Keratinocyte (primary cell): Measurements from ENCODE around the gene GLTP. TPM values are rescaled to one million over a fixed set of nuclear protein-coding genes. Genes with fewer than 3 reads are reported as not detected.

Source experiments
- DNase-seq: peaks from one replicate; pipeline ENCODE4 v3.0.0-alpha.2; 2011; ENCODE audit warnings: low read depth, missing footprints, low spot score
- FAIRE-seq: peaks from 2 replicates; lab custom pipeline; 2011; peaks lifted over from hg19 to GRCh38; lab: Jason Lieb, UNC
- H2AFZ ChIP-seq: 2 replicates; pipeline ENCODE4 v1.6.0; 2012; ENCODE audit warnings: low read length, control low read depth, inconsistent platforms; ENCODE audit not compliant: control insufficient read depth
- H3K27ac ChIP-seq: 2 replicates; pipeline ENCODE4 v1.5.1; 2011; ENCODE audit warnings: low read length; ENCODE audit not compliant: control insufficient read depth, insufficient read depth
- H3K27me3 ChIP-seq: 3 replicates; pipeline ENCODE4 v1.6.0; 2011; ENCODE audit warnings: low read length; ENCODE audit not compliant: control insufficient read depth, insufficient read depth; ENCODE audit errors: extremely low read depth
- H3K36me3 ChIP-seq, 2 experiments: 2 replicates in 1 of 2; 3 replicates in 1 of 2; pipeline ENCODE4 v1.5.1; 2011; ENCODE audit warnings: low read length in 2 of 2, mild to moderate bottlenecking in 1 of 2; ENCODE audit not compliant: control insufficient read depth in 2 of 2, insufficient read depth in 2 of 2; ENCODE audit errors: extremely low read depth in 1 of 2
- H3K4me1 ChIP-seq: 3 replicates; pipeline ENCODE4 v1.5.1; 2011; ENCODE audit warnings: low read length; ENCODE audit not compliant: control insufficient read depth, insufficient read depth; ENCODE audit errors: extremely low read depth
- H3K4me2 ChIP-seq: 3 replicates; pipeline ENCODE4 v1.6.0; 2011; ENCODE audit warnings: low read depth, low read length; ENCODE audit not compliant: control insufficient read depth, insufficient read depth; ENCODE audit errors: extremely low read depth
- H3K4me3 ChIP-seq, 3 experiments: fragments of 200-600 bp in 1 of 3; sonication (generic) in 1 of 3; 2 replicates in 2 of 3; 3 replicates in 1 of 3; pipeline ENCODE4 v1.5.1; 2011 to 2016; ENCODE audit warnings: low read length in 3 of 3, mild to moderate bottlenecking in 3 of 3, control low read depth in 2 of 3, inconsistent platforms in 1 of 3, low read depth in 1 of 3, mixed read lengths in 1 of 3, mixed run types in 1 of 3, moderate library complexity in 1 of 3; ENCODE audit not compliant: control insufficient read depth in 2 of 3, insufficient read depth in 2 of 3; ENCODE audit errors: extremely low read depth in 1 of 3
- H3K79me2 ChIP-seq: 2 replicates; pipeline ENCODE4 v1.6.0; 2012; ENCODE audit warnings: low read length; ENCODE audit not compliant: control insufficient read depth, insufficient read depth
- H3K9ac ChIP-seq: 3 replicates; pipeline ENCODE4 v1.6.0; 2011; ENCODE audit warnings: low read length; ENCODE audit not compliant: control insufficient read depth, insufficient read depth; ENCODE audit errors: extremely low read depth
- H3K9me1 ChIP-seq: 3 replicates; pipeline ENCODE4 v1.6.0; 2011; ENCODE audit warnings: low read length; ENCODE audit not compliant: control insufficient read depth, insufficient read depth; ENCODE audit errors: extremely low read depth
- H3K9me3 ChIP-seq: 2 replicates; pipeline ENCODE4 v1.5.1; 2012; ENCODE audit warnings: low read depth, low read length; ENCODE audit not compliant: control insufficient read depth
- H4K20me1 ChIP-seq: 3 replicates; pipeline ENCODE4 v1.6.0; 2011; ENCODE audit warnings: low read length; ENCODE audit not compliant: control insufficient read depth, insufficient read depth; ENCODE audit errors: extremely low read depth
- CTCF ChIP-seq, 3 experiments: IDR thresholded peaks in 1 of 3; conservative IDR thresholded peaks in 1 of 3; optimal IDR thresholded peaks in 1 of 3; 2 replicates in 2 of 3; 3 replicates in 1 of 3; pipeline versions ENCODE3 to v1.5.1; 2011; ENCODE audit warnings: low read length in 3 of 3, mild to moderate bottlenecking in 3 of 3, moderate library complexity in 2 of 3, control low read depth in 1 of 3, inconsistent platforms in 1 of 3; ENCODE audit not compliant: insufficient read depth in 2 of 3; ENCODE audit errors: extremely low read depth in 1 of 3
- EZH2 ChIP-seq: IDR thresholded peaks from one replicate; pipeline ENCODE4 v1.6.1; 2012; ENCODE audit warnings: inconsistent platforms, mild to moderate bottlenecking, low read length, moderate library complexity
- dilution Hi-C: fragments of 300-500 bp; cut with MboI; formaldehyde crosslinking; loops from one replicate; pipeline ENCODE4 v1.7.0; 2020; ENCODE audit warnings: low sequenced_read_pairs; ENCODE audit not compliant: extremely low pct_ligation_motif_present
- polyA plus RNA-seq, 5 experiments: library from polyadenylated mRNA; depleted of rRNA in 3 of 5; stranded (reverse) in 3 of 5; stranded (forward) in 1 of 5; unstranded in 1 of 5; fragments of >200 nt; gene quantifications; 1 replicate in 1 of 5; 2 replicates in 3 of 5; 3 replicates in 1 of 5; pipeline versions ENCODE4 v1.2.1 to v1.2.3, GENCODE V29; 2011 to 2012; ENCODE audit warnings: missing spikeins in 2 of 5, low read depth in 1 of 5, low replicate concordance in 1 of 5

Gene GLTP
- polyA plus RNA-seq, 1 donor (not counting 4 experiments of a cell fraction or from before 2014, with no cell fraction given): 54.6 TPM

- H3K9me1 ChIP-seq: peaks cover 2% of the 10 kb centered on the region
- H3K36me3 ChIP-seq: no peaks in the 10 kb centered on the region
- dilution Hi-C loops: no loop called here
- no peak for FAIRE-seq
- H3K9me3 ChIP-seq: no peaks in the 10 kb centered on the region
- no peaks in the 10 kb centered on the region for H3K79me2 ChIP-seq
- no peaks in the 10 kb centered on the region for H4K20me1 ChIP-seq
- no peak overlapping the region for H3K4me3 ChIP-seq
- TF ChIP-seq CTCF (optimal IDR thresholded peaks at IDR 0.05 in 1 of 3, IDR thresholded peaks at IDR 0.05 in 1 of 3, conservative IDR thresholded peaks at IDR 0.05 in 1 of 3; ENCODE audit: extremely low read depth in 1 of 3, insufficient read depth in 2 of 3, low read length in 3 of 3) (no peak), EZH2 (no peak)
- peaks cover 13% of the 10 kb centered on the region for H3K4me1 ChIP-seq
- no peak for DNase-seq
- no peak overlapping the region for H3K9ac ChIP-seq
- H3K4me2 ChIP-seq: no peak overlapping the region
- no peaks in the 10 kb centered on the region for H3K27me3 ChIP-seq
- no peak overlapping the region for H3K27ac ChIP-seq
- H2AFZ ChIP-seq: no peak overlapping the region
Observed at GRCh38 chr12:109814600-109815150, 65.7 kb downstream of the GLTP start.

- Histone ChIP-seq H2AFZ (no peak overlapping the region), H4K20me1 (no peaks in the 10 kb centered on the region), H3K9ac (no peak overlapping the region), H3K36me3 (no peaks in the 10 kb centered on the region), H3K79me2 (no peaks in the 10 kb centered on the region), H3K4me1 (peaks cover 6% of the 10 kb centered on the region), H3K27me3 (no peaks in the 10 kb centered on the region), H3K27ac (no peak overlapping the region), H3K4me2 (no peak overlapping the region), H3K9me3 (no peaks in the 10 kb centered on the region), H3K4me3 (no peak overlapping the region), H3K9me1 (peaks cover 2% of the 10 kb centered on the region)
- DNase-seq (no peak), FAIRE-seq (no peak)
- dilution Hi-C loops: no loop called here
- no peak for TF ChIP-seq EZH2
- TF ChIP-seq CTCF (optimal IDR thresholded peaks at IDR 0.05 in 1 of 3, IDR thresholded peaks at IDR 0.05 in 1 of 3, conservative IDR thresholded peaks at IDR 0.05 in 1 of 3; ENCODE audit: extremely low read depth in 1 of 3, insufficient read depth in 2 of 3, low read length in 3 of 3): no peak
Observed at GRCh38 chr12:109813810-109814416, 66.4 kb downstream of the GLTP start.
